ENCODE data around the gene RAB11A. TPM values are rescaled to one million over a fixed set of nuclear protein-coding genes. Genes with fewer than 3 reads are reported as not detected.

Gene RAB11A
- polyA plus RNA-seq, 1 of the 3 experiments (the other 2 are of a cell fraction) = 352 TPM

DNA sequence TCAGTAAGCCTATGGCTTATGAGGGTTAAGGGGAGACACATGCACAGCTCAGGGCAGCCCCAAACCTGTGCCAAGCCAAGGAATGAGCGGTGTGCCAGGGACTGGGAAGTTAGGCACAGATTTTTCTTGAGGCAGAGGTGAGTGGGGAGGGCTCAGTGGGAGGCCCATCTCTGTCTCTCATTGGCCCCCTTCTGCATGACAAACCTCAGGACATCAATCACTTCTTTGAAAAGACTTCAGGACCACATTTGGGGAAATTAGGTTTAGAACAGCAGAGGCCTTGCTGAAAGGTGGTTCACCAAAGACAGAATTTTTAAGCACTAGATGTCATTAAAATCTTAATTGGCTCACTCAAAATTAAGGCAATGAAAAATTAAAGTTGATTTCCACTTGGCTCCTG is 57.2 kb downstream of the RAB11A start:
- H3K27ac ChIP-seq (ENCODE audit: low read depth in 2 of 2, low read length in 1 of 2) = no peak overlapping the region
- WGBS (ENCODE audit: low lambda C conversion rate) = 94% methylated on average over 1 of the region's 1 CpG
- H3K9me3 ChIP-seq = no peaks in the 10 kb centered on the region
- no peak overlapping the region for H3K4me3 ChIP-seq (ENCODE audit: low read depth in 2 of 2, low read length in 1 of 2)
- H3K27me3 ChIP-seq (ENCODE audit: insufficient read depth) = no peaks in the 10 kb centered on the region
- ChIA-PET CTCF (interaction anchor here (0.9 to 4.1 kb wide), 3 partner anchors 10 to 55 kb away, joined by 3 to 23 read pairs (median 4); no protein-coding TSS in a partner anchor), POLR2A (no interaction called here)
- no peaks in the 10 kb centered on the region for H3F3A ChIP-seq (replicated peaks; ENCODE audit: insufficient read depth)
- H3K9ac ChIP-seq = no peak overlapping the region
- no peak overlapping the region for H2AFZ ChIP-seq (ENCODE audit: low read depth)
- peaks cover 0 to 7% of the 10 kb centered on the region in 2 experiments; a peak in 1 of 4 replicates for H3K4me1 ChIP-seq (ENCODE audit: control insufficient read depth in 1 of 2, insufficient read depth in 2 of 2, low read depth in 1 of 2, low read length in 1 of 2)
- H4K20me1 ChIP-seq (ENCODE audit: insufficient read depth) = no peaks in the 10 kb centered on the region
- no peak for DNase-seq
- TF ChIP-seq, protein P1, sequence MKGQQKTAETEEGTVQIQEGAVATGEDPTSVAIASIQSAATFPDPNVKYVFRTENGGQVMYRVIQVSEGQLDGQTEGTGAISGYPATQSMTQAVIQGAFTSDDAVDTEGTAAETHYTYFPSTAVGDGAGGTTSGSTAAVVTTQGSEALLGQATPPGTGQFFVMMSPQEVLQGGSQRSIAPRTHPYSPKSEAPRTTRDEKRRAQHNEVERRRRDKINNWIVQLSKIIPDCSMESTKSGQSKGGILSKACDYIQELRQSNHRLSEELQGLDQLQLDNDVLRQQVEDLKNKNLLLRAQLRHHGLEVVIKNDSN (IDR thresholded peaks at IDR 0.05; ENCODE audit: borderline replicate concordance, low read depth) = no peak
- TF ChIP-seq JUND (IDR thresholded peaks at IDR 0.05) (no peak), CHD2 (IDR thresholded peaks at IDR 0.05; ENCODE audit: low read length, partially characterized antibody) (no peak), FOXJ3 (CRISPR knock-in tag; IDR thresholded peaks at IDR 0.05) (no peak), REST (IDR thresholded peaks at IDR 0.05; ENCODE audit: low read depth, low read length) (no peak), TAF1 (IDR thresholded peaks at IDR 0.05; ENCODE audit: borderline replicate concordance, low read depth, low read length) (no peak), RCOR1 (IDR thresholded peaks at IDR 0.05; ENCODE audit: low read length) (no peak), MEF2A (IDR thresholded peaks at IDR 0.05; ENCODE audit: borderline replicate concordance, low read depth) (no peak), YY1 (IDR thresholded peaks at IDR 0.05; ENCODE audit: low read depth) (no peak), POLR2AphosphoS5 (IDR thresholded peaks at IDR 0.05; ENCODE audit: low read depth, low read length) (no peak)
- TF ChIP-seq, protein P2, sequence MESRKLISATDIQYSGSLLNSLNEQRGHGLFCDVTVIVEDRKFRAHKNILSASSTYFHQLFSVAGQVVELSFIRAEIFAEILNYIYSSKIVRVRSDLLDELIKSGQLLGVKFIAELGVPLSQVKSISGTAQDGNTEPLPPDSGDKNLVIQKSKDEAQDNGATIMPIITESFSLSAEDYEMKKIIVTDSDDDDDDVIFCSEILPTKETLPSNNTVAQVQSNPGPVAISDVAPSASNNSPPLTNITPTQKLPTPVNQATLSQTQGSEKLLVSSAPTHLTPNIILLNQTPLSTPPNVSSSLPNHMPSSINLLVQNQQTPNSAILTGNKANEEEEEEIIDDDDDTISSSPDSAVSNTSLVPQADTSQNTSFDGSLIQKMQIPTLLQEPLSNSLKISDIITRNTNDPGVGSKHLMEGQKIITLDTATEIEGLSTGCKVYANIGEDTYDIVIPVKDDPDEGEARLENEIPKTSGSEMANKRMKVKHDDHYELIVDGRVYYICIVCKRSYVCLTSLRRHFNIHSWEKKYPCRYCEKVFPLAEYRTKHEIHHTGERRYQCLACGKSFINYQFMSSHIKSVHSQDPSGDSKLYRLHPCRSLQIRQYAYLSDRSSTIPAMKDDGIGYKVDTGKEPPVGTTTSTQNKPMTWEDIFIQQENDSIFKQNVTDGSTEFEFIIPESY (IDR thresholded peaks at IDR 0.05; ENCODE audit: borderline replicate concordance, low read depth) = no peak
- TF ChIP-seq, protein P3, sequence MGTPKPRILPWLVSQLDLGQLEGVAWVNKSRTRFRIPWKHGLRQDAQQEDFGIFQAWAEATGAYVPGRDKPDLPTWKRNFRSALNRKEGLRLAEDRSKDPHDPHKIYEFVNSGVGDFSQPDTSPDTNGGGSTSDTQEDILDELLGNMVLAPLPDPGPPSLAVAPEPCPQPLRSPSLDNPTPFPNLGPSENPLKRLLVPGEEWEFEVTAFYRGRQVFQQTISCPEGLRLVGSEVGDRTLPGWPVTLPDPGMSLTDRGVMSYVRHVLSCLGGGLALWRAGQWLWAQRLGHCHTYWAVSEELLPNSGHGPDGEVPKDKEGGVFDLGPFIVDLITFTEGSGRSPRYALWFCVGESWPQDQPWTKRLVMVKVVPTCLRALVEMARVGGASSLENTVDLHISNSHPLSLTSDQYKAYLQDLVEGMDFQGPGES (IDR thresholded peaks at IDR 0.05; ENCODE audit: low read depth, low read length) = no peak
- no peaks in the 10 kb centered on the region for H3K79me2 ChIP-seq (ENCODE audit: insufficient read depth)
- no peaks in the 10 kb centered on the region for H3K9me2 ChIP-seq
- H3K36me3 ChIP-seq (replicated peaks in 1 of 2; ENCODE audit: control insufficient read depth in 1 of 2, insufficient read depth in 2 of 2, low read length in 1 of 2) = no peaks in the 10 kb centered on the region
- no peak overlapping the region for H3K4me2 ChIP-seq
